NOMO-1 treated with DMSO at 0.1 percent for 48 hours (cell line): ENCODE results near the gene PCDHB1.
A peak's percentile ranks its signal among the peaks of the same experiment; 100 is the strongest.

Source experiments
- DNase-seq: peaks from one replicate; lab custom pipeline; 2025; ENCODE audit not compliant: unreplicated experiment; lab: John Stamatoyannopoulos, UW

PCDHB1 gene

DNA sequence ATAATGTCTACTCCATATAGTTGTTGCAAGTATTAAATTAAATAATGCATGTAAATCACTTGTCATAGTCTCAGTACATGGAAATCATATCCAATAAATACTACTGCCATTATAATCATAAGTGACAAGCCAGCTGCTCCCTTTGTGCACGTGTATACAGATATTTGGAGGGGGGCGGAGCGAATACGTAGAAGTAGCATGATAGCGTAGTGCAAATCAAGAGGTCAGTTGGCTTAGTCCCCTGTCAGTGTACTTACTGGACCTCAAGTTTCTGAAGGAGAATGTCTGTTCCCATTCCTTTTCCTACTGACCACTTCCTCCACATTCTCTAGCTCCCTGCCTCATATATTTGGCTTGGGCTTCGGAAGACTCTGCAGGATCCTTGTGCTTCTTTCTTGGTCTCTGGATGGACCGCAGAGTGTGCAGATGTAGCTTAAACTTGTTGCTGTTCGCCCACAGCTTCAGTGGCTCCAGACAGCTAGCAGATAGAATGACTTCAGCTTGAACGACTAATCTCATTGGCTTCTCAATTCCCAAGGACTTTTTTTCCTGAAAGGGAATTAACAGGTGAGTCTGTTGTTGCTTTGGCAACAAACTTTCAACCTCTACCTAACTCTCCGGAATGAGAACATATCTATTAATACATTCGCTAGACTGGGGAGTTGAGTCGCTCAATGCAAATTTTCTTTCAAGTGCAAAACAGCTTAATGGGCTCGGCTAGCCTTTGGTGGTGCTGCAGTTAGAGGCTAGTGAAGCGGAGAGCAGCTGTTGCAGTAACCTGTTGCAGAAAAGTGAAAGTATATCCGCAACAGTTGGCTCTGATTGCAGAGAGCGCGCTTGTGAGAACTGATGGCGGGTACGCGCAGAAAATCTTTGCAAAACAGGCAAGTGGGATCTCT, at the start of gene PCDHB1:
PCDHB1 (plus strand) TSS at position 753 of the 899 bp plus-strand sequence; CDS start at position 850, 97 bp downstream.
- DNase-seq, result no peak

DNA sequence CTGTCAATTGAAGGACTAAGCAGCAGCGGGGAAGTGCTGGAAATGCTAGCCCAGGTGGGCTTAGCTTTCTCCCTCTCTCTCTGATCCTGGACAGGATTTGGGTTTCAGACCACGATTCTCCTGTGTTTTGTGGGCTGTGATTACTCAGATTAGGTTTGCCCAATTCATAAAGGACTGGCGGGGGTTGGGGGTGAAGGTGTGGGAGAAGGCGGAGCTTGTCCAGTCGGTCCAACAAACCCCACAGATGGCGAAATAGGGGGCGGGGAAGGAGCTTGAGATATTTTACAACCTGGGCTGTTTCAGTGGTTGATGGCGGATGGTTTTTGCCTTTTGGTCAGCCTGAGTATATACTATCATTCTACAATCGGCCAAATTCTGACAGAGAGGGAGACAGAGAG, 49.7 kb upstream of the PCDHB1 start:
- no peak for DNase-seq

DNA sequence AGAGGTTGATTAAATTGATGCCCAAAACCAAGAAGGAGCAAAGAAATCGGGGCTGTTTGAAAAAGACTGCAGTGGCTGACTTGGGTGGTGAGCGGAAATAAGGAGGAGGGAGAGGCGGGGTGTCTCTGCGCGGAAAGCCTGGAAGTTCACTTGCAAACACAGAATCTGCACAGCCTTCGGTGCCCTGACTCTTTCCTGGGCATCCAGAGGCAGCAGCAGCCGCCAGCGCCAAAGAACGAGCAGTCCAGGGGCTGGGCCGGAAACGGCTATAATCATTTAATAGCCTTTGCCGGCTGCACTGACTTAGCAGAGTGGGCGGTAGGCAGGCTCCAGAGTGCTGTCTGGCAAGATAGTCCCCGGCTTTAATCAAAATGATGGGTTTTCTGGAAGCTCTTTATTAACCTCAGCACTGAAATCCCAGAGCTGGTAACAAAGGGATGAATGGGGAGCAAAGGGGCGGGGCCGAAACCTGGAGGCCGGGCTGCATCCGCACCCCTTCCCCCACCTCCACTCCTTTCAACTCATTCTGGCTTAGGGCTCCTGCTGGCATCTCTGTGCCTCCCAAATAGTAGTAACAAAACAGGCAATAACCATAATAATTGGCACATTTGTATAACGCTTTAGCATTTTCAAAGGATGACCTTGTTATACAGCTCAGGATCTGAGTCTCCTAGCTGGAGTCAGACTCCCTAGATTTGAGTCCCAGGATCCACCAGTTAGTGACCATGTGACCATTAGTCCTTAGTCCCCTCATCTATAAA, 49.1 kb upstream of the PCDHB1 start:
- no peak for DNase-seq

GRCh38 chr5:141002605-141002965, 48.6 kb upstream of the PCDHB1 start:
- no peak for DNase-seq

- no peak for DNase-seq
Measured at GRCh38 chr5:141003031-141003430, 48.1 kb upstream of the PCDHB1 start.

- DNase-seq, result no peak
Measured at GRCh38 chr5:141003791-141004611, 47.2 kb upstream of the PCDHB1 start.

GRCh38 chr5:141007791-141008190, 43.4 kb upstream of the PCDHB1 start:
- DNase-seq, result no peak

GRCh38 chr5:141010047-141010793, 41.0 kb upstream of the PCDHB1 start:
- no peak for DNase-seq

GRCh38 chr5:141017943-141018342, 33.2 kb upstream of the PCDHB1 start:
- DNase-seq, result no peak

GRCh38 chr5:141022384-141022783, 28.8 kb upstream of the PCDHB1 start:
- no peak for DNase-seq

DNA sequence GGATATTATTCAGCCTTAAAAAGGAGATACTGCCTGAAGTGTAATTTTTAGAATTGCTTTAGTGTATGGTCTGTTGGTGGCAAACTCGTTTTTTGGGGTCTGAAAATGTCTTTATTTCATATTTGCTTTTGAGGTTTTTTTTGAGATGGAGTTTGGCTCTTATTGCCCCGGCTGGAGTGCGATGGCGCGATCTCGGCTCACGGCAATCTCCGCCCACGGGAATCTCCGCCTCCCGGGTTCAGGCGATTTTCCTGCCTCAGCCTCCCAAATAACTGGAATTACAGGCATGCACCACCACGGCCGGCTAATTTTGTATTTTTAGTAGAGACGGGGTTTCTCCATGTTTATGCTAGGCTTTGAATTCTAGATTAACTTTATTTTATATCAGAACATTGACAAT, 20.2 kb upstream of the PCDHB1 start:
- no peak for DNase-seq

DNA sequence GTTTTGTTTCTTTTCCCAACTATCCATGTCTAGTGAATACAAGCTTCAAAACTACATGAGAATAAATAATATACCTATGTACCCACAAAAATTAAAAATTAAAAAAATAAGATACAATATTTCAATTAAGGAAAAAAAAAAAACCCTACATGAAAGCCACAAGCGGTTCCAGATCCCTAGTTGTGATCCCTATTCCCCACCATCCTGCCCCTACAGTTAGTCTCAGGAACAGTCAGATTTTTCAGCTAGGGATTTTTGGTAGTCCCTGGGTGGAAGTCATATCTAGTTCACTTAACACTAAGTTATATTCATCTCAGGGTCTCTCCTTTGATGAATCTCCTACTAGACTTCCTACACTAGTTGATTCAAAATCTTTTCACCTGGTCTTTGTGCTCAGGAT, 18.5 kb upstream of the PCDHB1 start:
- DNase-seq, result no peak

- DNase-seq, result no peak
Measured at GRCh38 chr5:141039061-141039460, 12.1 kb upstream of the PCDHB1 start.

DNA sequence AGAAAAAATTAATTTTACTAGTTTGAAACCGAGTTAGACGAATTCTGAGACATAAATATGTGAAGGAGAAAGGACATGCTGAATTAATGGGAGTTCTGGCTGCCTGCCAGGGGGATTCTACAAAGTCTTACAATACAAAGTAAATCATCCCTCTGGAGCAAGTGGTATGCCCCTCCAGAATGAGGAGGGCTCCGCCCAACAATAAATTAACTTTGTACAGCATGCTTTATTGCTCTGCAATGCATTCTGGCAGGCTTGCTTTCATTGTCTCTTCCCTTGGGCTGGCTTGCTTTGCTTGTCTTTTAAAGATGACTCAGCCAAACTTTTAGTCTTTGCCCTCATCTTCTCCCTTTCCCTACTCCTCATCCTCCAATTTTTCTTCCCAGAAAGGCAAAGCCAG, 11.7 kb upstream of the PCDHB1 start:
- no peak for DNase-seq

- DNase-seq, result no peak
Measured at GRCh38 chr5:141040093-141040770, 10.9 kb upstream of the PCDHB1 start.

- peak; percentile 51 for DNase-seq
Measured at GRCh38 chr5:141040771-141041426, 10.3 kb upstream of the PCDHB1 start.

DNA sequence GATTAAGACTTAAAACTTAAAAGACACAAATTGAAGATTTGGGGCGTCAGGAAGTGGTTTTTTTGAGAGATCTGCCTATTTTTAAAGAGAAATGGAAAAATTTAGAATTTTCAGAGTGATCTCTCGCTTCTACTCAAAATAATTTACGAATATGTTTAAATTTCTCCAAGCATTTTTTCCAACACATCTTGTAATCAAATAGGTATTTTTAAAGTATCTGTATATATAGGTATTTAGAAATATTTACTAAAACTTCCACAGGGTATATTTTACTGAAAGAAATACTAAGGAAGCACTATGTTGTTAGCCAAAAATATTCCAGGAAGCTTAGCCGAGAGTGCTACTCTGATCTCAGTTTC, 9.8 kb upstream of the PCDHB1 start:
- no peak for DNase-seq

GRCh38 chr5:141042555-141042954, 8.6 kb upstream of the PCDHB1 start:
- DNase-seq, result no peak

GRCh38 chr5:141051521-141051866, 320 bp downstream of the PCDHB1 start:
- DNase-seq, result no peak

GRCh38 chr5:141077826-141078225, 26.7 kb downstream of the PCDHB1 start:
- DNase-seq, result no peak
